NT2/D1 (cell line): Measurements from ENCODE around the gene CFAP65.

Experiments used
- SUZ12 ChIP-seq: IDR thresholded peaks from 2 replicates; pipeline ENCODE4 v1.6.1; 2011; ENCODE audit not compliant: insufficient read length, insufficient read depth; ENCODE audit errors: extremely low read depth
- YY1 ChIP-seq: IDR thresholded peaks from 2 replicates; pipeline ENCODE4 v1.6.1; 2011; ENCODE audit not compliant: insufficient read length, insufficient read depth

- TF ChIP-seq SUZ12 (no peak), YY1 (no peak)
These were observed 39.5 kb downstream of the CFAP65 start for GRCh38 chr2:219001577-219002394.
